C4-2B (cell line): ENCODE results near the gene NUDC.

Experiments
- H3K27ac ChIP-seq: fragments of 450-650 bp; 2 replicates; pipeline ENCODE4 v1.5.1; 2017
- CTCF ChIP-seq: fragments of 450-650 bp; conservative IDR thresholded peaks from 2 replicates; pipeline ENCODE4 v1.5.1; 2017; ENCODE audit warnings: mild to moderate bottlenecking
- ZFX ChIP-seq: fragments of 450-650 bp; IDR thresholded peaks from 2 replicates; pipeline ENCODE4 v1.6.1; 2017

The NUDC gene

GRCh38 chr1:26932531-26932930, 11.0 kb downstream of the NUDC start:
- TF ChIP-seq CTCF (no peak), ZFX (no peak)
- H3K27ac ChIP-seq, result no peak overlapping the region

DNA sequence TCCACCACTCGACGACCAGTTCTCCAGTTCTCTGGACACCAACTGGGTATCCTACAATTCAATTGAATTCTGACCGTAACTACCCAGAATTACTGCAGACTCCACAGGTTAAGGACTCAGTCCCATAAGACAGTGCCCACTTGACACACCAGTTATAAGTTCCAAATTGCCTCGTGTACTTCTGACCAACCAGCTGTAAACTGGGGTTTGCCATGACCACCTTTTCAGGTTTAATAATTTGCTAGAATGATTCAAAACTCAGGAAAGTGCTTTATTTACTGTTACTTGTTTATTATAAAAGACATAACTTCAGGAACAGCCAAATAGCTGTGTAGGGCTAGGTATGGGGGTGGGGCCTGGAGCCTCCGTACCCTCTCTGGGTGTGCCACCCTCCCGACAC, 15.3 kb downstream of the NUDC start:
- H3K27ac ChIP-seq, result no peak overlapping the region
- TF ChIP-seq ZFX, result no peak
- no peak for TF ChIP-seq CTCF

GRCh38 chr1:26938004-26938658, 16.6 kb downstream of the NUDC start:
- TF ChIP-seq CTCF, result no peak
- TF ChIP-seq ZFX, result no peak
- no peak overlapping the region for H3K27ac ChIP-seq

GRCh38 chr1:26938659-26939025, 17.1 kb downstream of the NUDC start:
- TF ChIP-seq CTCF (no peak), ZFX (no peak)
- no peak overlapping the region for H3K27ac ChIP-seq

DNA sequence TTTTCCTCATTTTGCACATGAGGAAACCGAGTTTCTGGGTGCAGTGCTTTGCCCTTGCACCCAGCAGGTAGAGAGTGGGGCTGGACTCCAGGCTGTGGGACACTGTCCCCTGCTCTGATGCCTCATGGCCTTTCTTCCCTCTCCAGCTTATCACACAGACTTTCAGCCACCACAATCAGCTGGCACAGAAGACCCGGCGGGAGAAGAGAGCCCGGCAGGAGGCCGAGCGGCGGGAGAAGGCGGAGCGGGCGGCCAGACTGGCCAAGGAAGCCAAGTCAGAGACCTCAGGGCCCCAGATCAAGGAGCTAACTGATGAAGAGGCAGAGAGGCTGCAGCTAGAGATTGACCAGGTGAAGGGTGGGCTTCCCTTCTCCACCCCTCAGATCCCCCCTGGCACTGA, 19.8 kb downstream of the NUDC start:
- no peak for TF ChIP-seq ZFX
- TF ChIP-seq CTCF, result no peak
- H3K27ac ChIP-seq, result no peak overlapping the region

DNA sequence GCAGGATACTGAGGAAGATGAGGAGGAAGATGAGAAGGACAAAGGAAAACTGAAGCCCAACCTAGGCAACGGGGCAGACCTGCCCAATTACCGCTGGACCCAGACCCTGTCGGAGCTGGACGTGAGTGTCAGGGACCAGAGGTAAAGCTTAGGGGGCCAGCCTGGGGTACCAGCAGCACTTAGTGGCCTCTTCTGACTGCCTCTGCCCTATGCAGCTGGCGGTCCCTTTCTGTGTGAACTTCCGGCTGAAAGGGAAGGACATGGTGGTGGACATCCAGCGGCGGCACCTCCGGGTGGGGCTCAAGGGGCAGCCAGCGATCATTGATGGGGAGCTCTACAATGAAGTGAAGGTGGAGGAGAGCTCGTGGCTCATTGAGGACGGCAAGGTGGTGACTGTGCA, 21.1 kb downstream of the NUDC start:
- H3K27ac ChIP-seq, result no peak overlapping the region
- TF ChIP-seq ZFX (no peak), CTCF (no peak)

- TF ChIP-seq CTCF (no peak), ZFX (no peak)
- no peak overlapping the region for H3K27ac ChIP-seq
Observed at GRCh38 chr1:26945138-26945537, 23.6 kb downstream of the NUDC start.
